PC-9 (cell line): ENCODE measurements around the gene LEPR. TPM values are rescaled to one million over a fixed set of nuclear protein-coding genes. Genes with fewer than 3 reads are reported as not detected.

Source experiments
- BruUV-seq: library from RNA; stranded (reverse); fragments of 400-500 nt; replicated peaks from 2 replicates; lab custom pipeline; 2021; lab: Mats Ljungman, UMichigan
- CTCF ChIA-PET: fragments of 300-600 bp; sonication (Branson Sonifier 250); formaldehyde crosslinking; loops from one replicate; lab custom pipeline; 2022; ENCODE audit warnings: antibody characterized with exemption; lab: Charles Lee
- POLR2A ChIA-PET: fragments of 300-600 bp; sonication (Branson Sonifier 250); formaldehyde crosslinking; loops from one replicate; lab custom pipeline; 2022; ENCODE audit warnings: antibody characterized with exemption; ENCODE audit not compliant: unreplicated experiment; lab: Charles Lee
- DNase-seq, 2 experiments: peaks; one replicate each; pipeline versions ENCODE4 v3.0.0 to v3.0.0-alpha.2; 2015 to 2022; ENCODE audit warnings: mixed read lengths in 1 of 2
- H2AFZ ChIP-seq: fragments of 200-600 bp; sonication (generic); 2 replicates; pipeline ENCODE4 v1.8.1; 2017; ENCODE audit warnings: antibody characterized with exemption
- H3F3A ChIP-seq: fragments of 200-600 bp; sonication (generic); 2 replicates; pipeline ENCODE4 v1.8.1; 2017; ENCODE audit warnings: antibody characterized with exemption, mild to moderate bottlenecking, low read depth; ENCODE audit not compliant: insufficient read depth
- H3K27ac ChIP-seq: fragments of 200-600 bp; sonication (generic); 2 replicates; pipeline ENCODE4 v1.6.1; 2016; ENCODE audit warnings: mixed run types
- H3K27me3 ChIP-seq: fragments of 200-600 bp; sonication (generic); 2 replicates; pipeline ENCODE4 v1.6.1; 2016; ENCODE audit warnings: low read depth, mixed run types; ENCODE audit not compliant: insufficient read depth
- H3K36me3 ChIP-seq: fragments of 200-600 bp; sonication (generic); 2 replicates; pipeline ENCODE4 v1.6.1; 2016; ENCODE audit warnings: low read depth, mixed run types
- H3K4me1 ChIP-seq: fragments of 200-600 bp; sonication (generic); replicated peaks from 2 replicates; pipeline ENCODE4 v1.6.1; 2016; ENCODE audit warnings: mixed run types; ENCODE audit not compliant: insufficient read depth
- H3K4me2 ChIP-seq: fragments of 200-600 bp; sonication (generic); 2 replicates; pipeline ENCODE4 v1.6.1; 2017; ENCODE audit warnings: mixed run types
- H3K4me3 ChIP-seq: fragments of 200-600 bp; sonication (generic); 2 replicates; pipeline ENCODE4 v1.6.1; 2016; ENCODE audit warnings: mixed run types
- H3K79me2 ChIP-seq: fragments of 200-600 bp; sonication (generic); 2 replicates; pipeline ENCODE4 v1.6.1; 2017; ENCODE audit warnings: low read depth, mixed run types
- H3K9me2 ChIP-seq: fragments of 200-600 bp; sonication (generic); 2 replicates; pipeline ENCODE4 v1.8.1; 2017; ENCODE audit warnings: mild to moderate bottlenecking; ENCODE audit not compliant: insufficient read depth
- H3K9me3 ChIP-seq: fragments of 200-600 bp; sonication (generic); 2 replicates; pipeline ENCODE4 v1.8.1; 2016; ENCODE audit warnings: low read depth; ENCODE audit not compliant: insufficient read depth
- H4K20me1 ChIP-seq: fragments of 200-600 bp; sonication (generic); 2 replicates; pipeline ENCODE4 v1.8.1; 2017; ENCODE audit not compliant: insufficient read depth
- EZH2 ChIP-seq: fragments of 200-600 bp; sonication (generic); IDR thresholded peaks from 2 replicates; pipeline ENCODE4 v1.8.0; 2017; ENCODE audit warnings: antibody characterized with exemption, low read depth
- intact Hi-C: fragments of 100-400 bp; cut with micrococcal nuclease; formaldehyde crosslinking; loops from one replicate; pipeline ENCODE4 v1.10.0; 2022; ENCODE audit not compliant: unreplicated experiment
- total RNA-seq: library from RNA; stranded (reverse); gene quantifications from 2 replicates; pipeline ENCODE4 v1.2.3, GENCODE V29; 2021
- TF ChIP-seq, protein P1 (sequence below): fragments of 200-600 bp; sonication (generic); conservative IDR thresholded peaks from 2 replicates; pipeline ENCODE4 v1.6.1; 2017; ENCODE audit warnings: mixed run types, antibody characterized with exemption, mild to moderate bottlenecking, moderate library complexity

Gene LEPR
- total RNA-seq, 1 experiment from 2014 or later, result 34.8 TPM

DNA sequence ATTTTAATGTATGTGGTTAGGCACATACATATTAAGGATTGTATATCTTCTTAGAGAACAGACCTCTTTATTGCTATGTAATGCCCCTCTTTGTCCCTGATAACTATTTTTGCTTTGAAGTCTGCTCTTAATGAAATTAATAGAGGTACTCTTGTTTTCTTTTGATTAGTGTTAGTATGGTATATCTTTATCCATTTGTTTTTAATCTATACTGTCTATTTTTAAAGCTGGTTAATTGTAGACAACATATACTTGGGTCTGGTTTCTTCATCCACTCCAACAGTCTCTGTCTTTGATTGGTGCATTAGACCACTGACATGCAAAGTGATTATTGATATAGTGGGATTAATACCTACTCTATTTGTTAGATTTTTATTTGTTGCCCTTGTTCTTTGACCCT lies 36.0 kb downstream of the LEPR start:
- no TSS peak for BruUV-seq
- Histone ChIP-seq H3K9me3 (no peaks in the 10 kb centered on the region), H3K4me2 (no peak overlapping the region), H3K4me1 (no peaks in the 10 kb centered on the region), H3K9me2 (no peaks in the 10 kb centered on the region), H3K27me3 (no peaks in the 10 kb centered on the region), H3K79me2 (no peaks in the 10 kb centered on the region), H3K4me3 (no peak overlapping the region), H2AFZ (no peak overlapping the region), H3K36me3 (no peaks in the 10 kb centered on the region), H3F3A (no peaks in the 10 kb centered on the region), H4K20me1 (no peaks in the 10 kb centered on the region), H3K27ac (no peak overlapping the region)
- no peak for DNase-seq
- intact Hi-C loops, result no loop called here
- ChIA-PET POLR2A (no interaction called here), CTCF (no interaction called here)
- TF ChIP-seq EZH2, result no peak

DNA sequence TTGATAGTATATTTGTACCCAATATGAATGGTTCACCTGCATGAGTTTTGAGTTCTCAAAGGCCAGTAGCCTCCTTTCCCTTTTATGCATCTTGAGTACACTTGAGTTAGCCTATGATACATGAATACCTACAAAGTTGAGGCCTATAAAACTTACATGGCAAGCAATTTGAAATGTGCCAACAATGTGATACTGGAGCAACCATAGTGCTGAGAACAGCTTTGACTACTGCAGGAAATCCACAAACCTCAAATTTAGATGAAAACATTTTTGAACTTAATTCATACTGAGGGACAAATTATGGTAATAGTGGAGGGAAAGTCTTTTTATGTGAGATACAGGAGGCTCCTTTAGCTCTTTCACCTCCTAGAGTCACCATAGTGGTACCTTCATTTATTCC lies 37.4 kb downstream of the LEPR start:
- no TSS peak for BruUV-seq
- Histone ChIP-seq H3K9me2 (no peaks in the 10 kb centered on the region), H3K4me2 (no peak overlapping the region), H3F3A (no peaks in the 10 kb centered on the region), H3K9me3 (no peaks in the 10 kb centered on the region), H3K4me1 (no peaks in the 10 kb centered on the region), H3K36me3 (no peaks in the 10 kb centered on the region), H3K79me2 (no peaks in the 10 kb centered on the region), H4K20me1 (no peaks in the 10 kb centered on the region), H3K27ac (no peak overlapping the region), H3K27me3 (no peaks in the 10 kb centered on the region), H2AFZ (no peak overlapping the region), H3K4me3 (no peak overlapping the region)
- ChIA-PET CTCF (interaction anchor here (0.8 to 1.5 kb wide), 2 partner anchors 230 to 394 kb away, joined by 3 read pairs; no protein-coding TSS in a partner anchor), POLR2A (no interaction called here)
- intact Hi-C loops, result loop anchor here (2.0 kb wide), 1 partner anchor 37 kb away; the partner anchor contains the start of genes LEPR and LEPROT
- DNase-seq, result no peak
- TF ChIP-seq, protein P1, sequence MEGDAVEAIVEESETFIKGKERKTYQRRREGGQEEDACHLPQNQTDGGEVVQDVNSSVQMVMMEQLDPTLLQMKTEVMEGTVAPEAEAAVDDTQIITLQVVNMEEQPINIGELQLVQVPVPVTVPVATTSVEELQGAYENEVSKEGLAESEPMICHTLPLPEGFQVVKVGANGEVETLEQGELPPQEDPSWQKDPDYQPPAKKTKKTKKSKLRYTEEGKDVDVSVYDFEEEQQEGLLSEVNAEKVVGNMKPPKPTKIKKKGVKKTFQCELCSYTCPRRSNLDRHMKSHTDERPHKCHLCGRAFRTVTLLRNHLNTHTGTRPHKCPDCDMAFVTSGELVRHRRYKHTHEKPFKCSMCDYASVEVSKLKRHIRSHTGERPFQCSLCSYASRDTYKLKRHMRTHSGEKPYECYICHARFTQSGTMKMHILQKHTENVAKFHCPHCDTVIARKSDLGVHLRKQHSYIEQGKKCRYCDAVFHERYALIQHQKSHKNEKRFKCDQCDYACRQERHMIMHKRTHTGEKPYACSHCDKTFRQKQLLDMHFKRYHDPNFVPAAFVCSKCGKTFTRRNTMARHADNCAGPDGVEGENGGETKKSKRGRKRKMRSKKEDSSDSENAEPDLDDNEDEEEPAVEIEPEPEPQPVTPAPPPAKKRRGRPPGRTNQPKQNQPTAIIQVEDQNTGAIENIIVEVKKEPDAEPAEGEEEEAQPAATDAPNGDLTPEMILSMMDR, result no peak
- no peak for TF ChIP-seq EZH2

DNA sequence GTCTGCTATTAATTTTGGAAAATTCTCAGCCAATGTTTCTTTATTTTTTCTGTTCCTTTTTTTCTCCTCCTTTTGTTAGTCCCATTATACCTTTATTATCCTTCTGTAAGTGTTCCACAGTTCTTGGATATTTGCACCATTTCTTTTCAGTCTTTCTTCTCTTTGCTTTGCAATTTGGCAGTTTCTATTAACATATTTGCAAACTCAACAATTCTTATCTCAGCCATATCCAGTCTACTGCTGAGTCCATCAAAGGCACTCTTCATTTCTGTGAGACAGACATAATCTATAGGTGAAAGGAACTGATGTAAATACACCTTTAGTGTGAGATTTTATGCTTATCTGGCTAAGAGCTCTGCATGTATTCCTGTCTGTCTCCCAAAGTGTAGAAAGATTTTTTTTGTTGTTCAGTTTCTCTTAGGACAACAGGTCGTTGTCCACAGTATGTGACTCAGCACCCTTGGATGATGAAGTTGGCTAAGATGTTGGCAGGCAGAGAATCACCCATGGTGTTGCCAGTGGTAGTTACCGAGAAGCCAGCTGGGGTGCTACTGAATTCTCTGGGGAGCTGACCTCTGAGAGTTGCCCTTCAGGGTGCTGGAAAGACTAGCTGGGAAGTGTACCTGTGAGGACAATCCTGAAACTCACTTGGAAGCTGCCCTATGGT lies 38.4 kb downstream of the LEPR start:
- Histone ChIP-seq H3K9me3 (no peaks in the 10 kb centered on the region), H3K9me2 (no peaks in the 10 kb centered on the region), H3K36me3 (no peaks in the 10 kb centered on the region), H3F3A (no peaks in the 10 kb centered on the region), H3K79me2 (no peaks in the 10 kb centered on the region), H3K27ac (no peak overlapping the region), H3K4me3 (no peak overlapping the region), H2AFZ (no peak overlapping the region), H4K20me1 (no peaks in the 10 kb centered on the region), H3K4me1 (no peaks in the 10 kb centered on the region), H3K27me3 (no peaks in the 10 kb centered on the region), H3K4me2 (no peak overlapping the region)
- TF ChIP-seq, protein P1, result no peak
- no peak for TF ChIP-seq EZH2
- POLR2A ChIA-PET, result interaction anchor here (0.5 to 1.2 kb wide), 3 partner anchors 35 to 697 kb away, joined by 4 read pairs; no protein-coding TSS in a partner anchor
- intact Hi-C loops, result loop anchor here (2.0 kb wide), 1 partner anchor 38 kb away; the partner anchor contains the start of genes LEPR and LEPROT
- CTCF ChIA-PET, result interaction anchor here (0.6 to 1.5 kb wide), 16 partner anchors 9 to 395 kb away, joined by 3 to 9 read pairs (median 5); partner anchors contain the start of genes DNAJC6, LEPR and LEPROT
- no peak for DNase-seq
- BruUV-seq, result no TSS peak
